Measurements from ENCODE around the gene UPK2. TPM values are rescaled to one million over a fixed set of nuclear protein-coding genes. Genes with fewer than 3 reads are reported as not detected.

UPK2 gene
- polyA plus RNA-seq (0.38 TPM in 1 of 2 replicates, not detected in the other), polyA minus RNA-seq (not detected in 2 replicates)

GRCh38 chr11:118956094-118956846 is at the start of gene UPK2:
UPK2 (plus strand) TSS chr11:118956298; CDS start chr11:118956351, 53 bp downstream.
- peak within 1 kb of the TSS; percentile 1 for H3K27ac ChIP-seq (ENCODE audit: low read length)
- H3K4me2 ChIP-seq (ENCODE audit: low read length) = no peak within 1 kb of the TSS

More at GRCh38 chr11:118956094-118956846, at the start of gene UPK2:
- Histone ChIP-seq H3K9ac (ENCODE audit: low read length) (peak within 1 kb of the TSS; percentile 47), H3F3A (ENCODE audit: insufficient read depth, low read length, poor library complexity, severe bottlenecking) (peaks cover 5% of the 10 kb centered on the region), H4K20me1 (ENCODE audit: insufficient read depth) (no peaks in the 10 kb centered on the region), H3K9me2 (ENCODE audit: insufficient read depth, low read length) (no peaks in the 10 kb centered on the region), H3K79me2 (replicated peaks; ENCODE audit: insufficient read depth, low read length) (peaks cover 3% of the 10 kb centered on the region), H3K36me3 (ENCODE audit: insufficient read depth, low read length) (no peaks in the 10 kb centered on the region), H3K27me3 (ENCODE audit: insufficient read depth, low read depth, low read length) (no peaks in the 10 kb centered on the region), H2AFZ (ENCODE audit: low read depth, low read length) (peak within 1 kb of the TSS; percentile 12), H3K9me3 (ENCODE audit: low read length) (no peaks in the 10 kb centered on the region), H3K4me3 (ENCODE audit: low read length) (peak within 1 kb of the TSS; percentile 24)
- TF ChIP-seq SMC3 (conservative IDR thresholded peaks at IDR 0.05; ENCODE audit: poor library complexity) (peak; percentile 100), MXI1 (conservative IDR thresholded peaks at IDR 0.05; ENCODE audit: poor library complexity, severe bottlenecking) (peak; percentile 27), CTCF (IDR thresholded peaks at IDR 0.05; ENCODE audit: poor library complexity, severe bottlenecking) (peak; percentile 99), POLR2AphosphoS5 (IDR thresholded peaks at IDR 0.05) (no peak), EP300 (conservative IDR thresholded peaks at IDR 0.05; ENCODE audit: poor library complexity, severe bottlenecking) (peak; percentile 27), REST (IDR thresholded peaks at IDR 0.05; ENCODE audit: borderline replicate concordance) (no peak), RAD21 (conservative IDR thresholded peaks at IDR 0.05) (peak; percentile 100), TAF1 (IDR thresholded peaks at IDR 0.05; ENCODE audit: low read depth) (no peak), EZH2 (IDR thresholded peaks at IDR 0.05; ENCODE audit: borderline replicate concordance, insufficient read depth, low read length, poor library complexity, severe bottlenecking) (no peak)

Data from neural cell (in vitro differentiated cells).